Central memory CD4-positive, alpha-beta T cell (primary cell): ENCODE measurements around the gene CEMIP.

ENCODE experiments used
- DNase-seq: peaks from one replicate; pipeline ENCODE4 v3.0.0; 2022

Gene CEMIP

DNA sequence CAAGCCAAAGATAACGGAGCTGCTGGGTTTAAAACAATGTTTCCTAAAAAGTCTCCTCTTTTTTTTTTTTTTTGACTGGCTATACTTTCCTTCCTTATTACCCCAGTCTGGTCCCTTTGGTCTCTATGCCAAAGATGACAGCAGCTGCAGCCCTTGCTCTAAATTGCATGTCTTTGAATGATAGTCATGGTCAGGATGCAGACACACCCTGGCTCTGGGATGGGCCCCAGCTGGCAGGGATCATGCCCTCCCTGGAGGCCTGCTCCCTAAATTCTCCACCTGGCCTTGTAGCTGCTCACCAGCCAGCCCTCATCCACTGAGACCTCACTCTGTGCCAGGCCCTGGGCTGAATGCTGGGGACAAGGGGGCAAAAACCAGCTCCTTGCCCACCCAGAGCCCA is 114.6 kb downstream of the CEMIP start:
- no peak for DNase-seq

DNA sequence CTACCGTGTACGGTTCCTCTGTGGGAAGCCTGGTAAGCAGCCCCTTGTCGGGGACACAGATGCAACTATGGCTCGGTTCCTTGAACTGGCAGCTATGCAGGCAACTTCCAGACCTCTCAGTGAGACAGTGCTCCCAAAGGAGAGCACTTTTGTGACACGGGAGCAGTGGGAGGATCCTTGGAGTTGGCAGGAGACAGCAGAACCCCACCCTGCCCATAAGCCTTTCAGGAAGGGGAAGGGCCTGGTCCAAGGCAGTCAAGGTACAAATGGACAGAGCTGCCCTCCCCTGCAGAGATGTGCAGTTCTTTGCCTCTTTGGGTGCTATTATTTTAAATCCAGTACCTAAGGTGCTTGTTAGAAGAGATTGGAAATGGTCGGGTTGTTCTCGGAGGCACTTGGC is 115.9 kb downstream of the CEMIP start:
- no peak for DNase-seq

DNA sequence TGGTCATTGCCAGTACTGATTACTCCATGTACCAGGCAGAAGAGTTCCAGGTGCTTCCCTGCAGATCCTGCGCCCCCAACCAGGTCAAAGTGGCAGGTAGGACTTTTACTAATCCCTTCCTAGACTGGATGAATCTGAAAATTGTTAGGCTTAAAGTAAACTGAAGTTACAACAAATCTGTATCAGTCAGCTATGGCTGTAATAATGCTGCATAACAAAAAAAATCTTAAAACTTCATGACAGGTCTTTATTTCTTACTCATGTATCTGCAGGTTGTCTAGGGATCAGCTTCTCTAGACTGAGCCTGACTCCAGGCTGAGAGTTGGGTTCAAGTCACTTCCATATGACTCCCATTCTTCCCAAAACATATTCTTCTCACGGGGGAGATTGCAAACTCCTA is 116.8 kb downstream of the CEMIP start:
- no peak for DNase-seq

DNA sequence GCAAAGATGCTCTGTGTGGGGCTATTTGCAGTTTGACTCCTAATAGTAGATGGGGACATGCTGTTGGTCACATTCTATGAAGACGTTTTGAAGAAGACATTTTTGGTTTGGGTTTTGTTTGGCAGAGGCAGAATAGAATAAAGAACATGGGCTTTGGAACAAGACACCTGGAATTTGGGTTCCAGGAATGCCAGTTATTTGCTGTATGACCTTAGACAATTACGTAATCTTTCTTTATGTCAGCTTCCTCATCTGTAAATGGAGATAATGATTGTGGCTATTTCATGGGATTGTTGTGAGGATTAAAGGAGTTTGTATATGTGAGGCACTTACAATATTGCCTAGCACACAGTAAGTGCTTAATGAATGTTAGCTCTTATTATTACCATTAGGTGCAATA is 118.9 kb downstream of the CEMIP start:
- DNase-seq, result no peak

- no peak for DNase-seq
These were observed 123.2 kb downstream of the CEMIP start for GRCh38 chr15:80902298-80902801.

- DNase-seq, result no peak
These were observed 125.8 kb downstream of the CEMIP start for GRCh38 chr15:80904998-80905397.

GRCh38 chr15:80906159-80906766 is 127.1 kb downstream of the CEMIP start:
- no peak for DNase-seq

- DNase-seq, result no peak
These were observed 132.7 kb downstream of the CEMIP start for GRCh38 chr15:80911821-80912220.

DNA sequence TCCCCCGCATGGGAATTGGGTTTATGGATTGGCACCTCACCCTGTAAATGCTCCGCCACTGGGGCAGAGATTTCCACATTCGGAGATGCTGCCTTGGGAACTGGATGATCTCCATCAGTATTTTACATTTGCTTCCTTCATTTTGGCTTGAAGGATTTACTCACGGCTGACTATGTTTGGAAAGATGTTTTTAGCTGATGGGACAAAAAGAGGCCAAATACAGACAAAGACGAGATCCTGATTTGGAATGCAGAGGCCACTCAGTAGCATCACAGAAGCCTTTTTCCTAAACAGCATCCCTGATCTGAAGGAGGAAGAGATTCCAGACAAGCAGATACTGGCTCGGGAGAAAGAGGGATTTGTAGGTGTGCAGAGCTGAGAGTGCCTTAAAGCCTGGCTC is 133.5 kb downstream of the CEMIP start:
- no peak for DNase-seq

- no peak for DNase-seq
These were observed 134.4 kb downstream of the CEMIP start for GRCh38 chr15:80913541-80913940.

GRCh38 chr15:80915472-80915871 is 136.3 kb downstream of the CEMIP start:
- no peak for DNase-seq

GRCh38 chr15:80916056-80916455 is 136.9 kb downstream of the CEMIP start:
- no peak for DNase-seq

GRCh38 chr15:80918196-80918783 is 139.1 kb downstream of the CEMIP start:
- DNase-seq, result no peak

GRCh38 chr15:80920271-80920699 is 141.1 kb downstream of the CEMIP start:
- no peak for DNase-seq

GRCh38 chr15:80921736-80922410 is 142.7 kb downstream of the CEMIP start:
- no peak for DNase-seq

GRCh38 chr15:80923668-80924067 is 144.5 kb downstream of the CEMIP start:
- DNase-seq, result no peak

GRCh38 chr15:80924278-80924677 is 145.1 kb downstream of the CEMIP start:
- no peak for DNase-seq

DNA sequence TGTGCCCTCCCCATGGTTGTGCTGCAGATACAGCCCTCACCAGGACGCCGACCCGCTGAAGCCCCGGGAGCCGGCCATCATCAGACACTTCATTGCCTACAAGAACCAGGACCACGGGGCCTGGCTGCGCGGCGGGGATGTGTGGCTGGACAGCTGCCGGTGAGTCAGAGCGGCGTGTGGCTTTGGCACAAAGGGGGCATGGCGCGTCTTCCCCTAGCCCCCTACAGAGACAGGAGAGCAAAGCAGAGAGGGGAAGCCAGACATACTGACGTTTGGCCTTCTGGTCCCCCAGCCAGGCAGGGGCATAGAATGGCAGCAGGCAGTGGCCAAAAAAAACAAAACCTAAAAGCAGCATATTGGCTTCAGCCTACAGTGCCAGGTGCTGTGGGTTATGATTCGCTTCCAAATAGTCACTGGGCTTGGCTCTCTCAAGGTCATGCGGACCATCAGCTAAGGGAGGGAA is 146.5 kb downstream of the CEMIP start:
- no peak for DNase-seq

DNA sequence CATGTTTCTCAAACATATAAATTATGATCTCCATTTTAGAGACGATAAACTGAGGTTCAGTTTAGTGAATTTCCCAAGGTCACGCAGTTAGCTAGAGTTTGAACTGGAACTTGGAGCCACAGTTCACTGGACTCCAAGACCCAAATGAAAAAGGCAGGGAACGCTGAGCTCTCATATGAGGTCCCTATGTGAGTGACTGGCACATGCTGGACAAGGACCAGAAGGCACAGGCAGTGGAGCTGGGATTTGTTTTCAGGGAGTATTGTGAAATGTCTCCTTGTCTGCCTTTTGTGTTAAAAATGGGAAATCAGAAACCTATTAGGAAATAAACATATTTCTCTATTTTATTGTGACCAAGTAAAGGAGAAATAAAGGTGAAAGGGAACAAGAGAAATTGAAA is 147.0 kb downstream of the CEMIP start:
- no peak for DNase-seq

GRCh38 chr15:80929225-80929624 is 150.1 kb downstream of the CEMIP start:
- DNase-seq, result no peak

DNA sequence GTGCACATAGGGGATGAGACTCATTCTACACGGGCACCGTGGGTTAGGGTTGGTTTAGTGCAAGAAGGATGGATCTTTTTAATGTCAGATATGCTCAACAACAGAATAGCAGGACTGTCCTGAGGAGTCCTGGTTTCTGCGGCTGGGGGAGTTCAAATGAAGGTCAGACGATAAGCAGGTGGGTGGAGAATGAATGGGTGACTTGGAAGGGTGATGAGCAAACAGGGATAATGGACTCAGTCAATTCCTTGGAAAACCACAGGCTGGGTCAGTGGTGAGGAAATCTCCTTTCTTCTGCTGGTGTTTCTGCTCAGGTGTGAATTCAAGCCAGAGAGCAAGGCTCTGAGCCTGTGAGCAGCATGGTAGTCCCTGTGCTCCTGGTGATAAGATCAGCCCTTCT is 150.5 kb downstream of the CEMIP start:
- DNase-seq, result no peak

DNA sequence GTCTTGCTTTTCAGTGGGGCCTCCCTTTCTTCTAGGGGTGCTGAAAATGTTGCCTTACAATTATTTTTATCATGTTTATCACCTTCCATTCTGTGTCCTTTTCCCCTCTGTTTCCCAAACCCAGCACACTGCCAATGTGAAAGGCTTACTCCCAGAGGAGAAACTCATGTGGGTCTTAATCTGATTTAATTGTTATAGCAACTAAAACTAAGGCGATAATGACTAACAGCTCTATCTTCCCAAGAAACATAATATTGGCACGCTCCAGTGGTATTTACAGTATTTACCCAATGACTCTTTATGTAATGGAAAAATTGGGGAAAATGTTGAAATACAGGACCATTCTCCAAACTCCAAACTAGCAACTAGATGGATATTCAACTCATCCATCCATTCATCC is 152.0 kb downstream of the CEMIP start:
- no peak for DNase-seq

- no peak for DNase-seq
These were observed 152.7 kb downstream of the CEMIP start for GRCh38 chr15:80931721-80932512.

DNA sequence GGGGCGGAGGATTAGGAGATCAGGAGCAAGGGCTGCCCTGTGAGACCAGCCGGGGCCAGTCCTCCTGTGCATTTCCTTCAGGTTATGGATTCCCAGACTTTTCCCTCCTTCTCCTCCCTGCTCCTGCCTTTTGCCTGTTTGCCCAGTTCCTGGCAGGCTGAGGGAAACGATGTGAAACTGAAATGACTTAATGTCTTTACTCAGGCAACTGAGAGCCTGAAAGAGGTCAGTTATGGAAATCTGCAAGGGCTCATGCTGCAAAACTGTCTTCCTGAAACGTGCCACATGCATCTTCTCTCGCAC is 153.3 kb downstream of the CEMIP start:
- DNase-seq, result no peak
